Astrocyte of the hippocampus (primary cell): Measurements from ENCODE around the gene LONRF2.
A peak's percentile ranks its signal among the peaks of the same experiment; 100 is the strongest.

Experiments used
- DNase-seq: peaks from one replicate; pipeline ENCODE4 v3.0.0; 2011; ENCODE audit warnings: low read depth, low spot score

The LONRF2 gene

GRCh38 chr2:100275200-100275589 is 47.1 kb downstream of the LONRF2 start:
- DNase-seq: no peak

GRCh38 chr2:100274566-100275199 is 47.6 kb downstream of the LONRF2 start:
- no peak for DNase-seq

GRCh38 chr2:100274076-100274475 is 48.2 kb downstream of the LONRF2 start:
- DNase-seq: no peak

GRCh38 chr2:100273387-100273786 is 48.9 kb downstream of the LONRF2 start:
- DNase-seq: no peak

- no peak for DNase-seq
Measured at GRCh38 chr2:100272841-100273329, 49.4 kb downstream of the LONRF2 start.

GRCh38 chr2:100271210-100271609 is 51.1 kb downstream of the LONRF2 start:
- DNase-seq: no peak

- no peak for DNase-seq
Measured at GRCh38 chr2:100270381-100271146, 51.7 kb downstream of the LONRF2 start.

- no peak for DNase-seq
Measured at GRCh38 chr2:100269889-100270288, 52.4 kb downstream of the LONRF2 start.

GRCh38 chr2:100268986-100269385 is 53.3 kb downstream of the LONRF2 start:
- DNase-seq: no peak

GRCh38 chr2:100267751-100268150 is 54.5 kb downstream of the LONRF2 start:
- DNase-seq: no peak

GRCh38 chr2:100266126-100266525 is 56.2 kb downstream of the LONRF2 start:
- DNase-seq: no peak

- no peak for DNase-seq
Measured at GRCh38 chr2:100265226-100265625, 57.1 kb downstream of the LONRF2 start.

- DNase-seq: no peak
Measured at GRCh38 chr2:100264651-100265050, 57.6 kb downstream of the LONRF2 start.

- DNase-seq: no peak
Measured at GRCh38 chr2:100264121-100264520, 58.2 kb downstream of the LONRF2 start.

GRCh38 chr2:100262555-100263320 is 59.6 kb downstream of the LONRF2 start:
- DNase-seq: peak; percentile 81

- DNase-seq: no peak
Measured at GRCh38 chr2:100262046-100262445, 60.3 kb downstream of the LONRF2 start.

- DNase-seq: peak; percentile 90
Measured at GRCh38 chr2:100260712-100261620, 61.3 kb downstream of the LONRF2 start.

GRCh38 chr2:100259106-100259505 is 63.2 kb downstream of the LONRF2 start:
- DNase-seq: no peak

- peak; percentile 61 for DNase-seq
Measured at GRCh38 chr2:100257939-100258338, 64.4 kb downstream of the LONRF2 start.

- DNase-seq: no peak
Measured at GRCh38 chr2:100256849-100257248, 65.5 kb downstream of the LONRF2 start.

GRCh38 chr2:100256416-100256815 is 65.9 kb downstream of the LONRF2 start:
- no peak for DNase-seq
